ENCODE measurements around the gene MYH11.

DNA sequence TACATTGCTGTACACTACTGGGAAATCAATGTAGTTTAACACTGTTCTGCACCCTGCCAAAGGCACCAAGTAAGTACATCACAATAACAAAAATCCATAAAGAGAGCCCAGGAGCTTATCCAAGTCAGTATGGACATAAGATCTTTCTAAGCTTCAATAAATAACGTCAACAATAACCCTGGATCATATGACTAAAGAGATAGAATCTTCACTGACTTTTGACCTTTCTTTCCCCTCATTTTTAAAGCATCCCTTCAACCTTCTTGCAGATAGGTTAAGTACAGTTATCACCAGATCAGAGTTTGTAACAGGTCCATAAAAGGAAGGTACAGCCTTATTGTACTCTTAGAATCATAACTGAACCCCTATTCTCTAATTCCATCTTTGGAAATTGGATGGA is 29.2 kb upstream of the MYH11 start:
- no peak for TF ChIP-seq POLR2A (IDR thresholded peaks at IDR 0.05)
- TF ChIP-seq, protein P1, sequence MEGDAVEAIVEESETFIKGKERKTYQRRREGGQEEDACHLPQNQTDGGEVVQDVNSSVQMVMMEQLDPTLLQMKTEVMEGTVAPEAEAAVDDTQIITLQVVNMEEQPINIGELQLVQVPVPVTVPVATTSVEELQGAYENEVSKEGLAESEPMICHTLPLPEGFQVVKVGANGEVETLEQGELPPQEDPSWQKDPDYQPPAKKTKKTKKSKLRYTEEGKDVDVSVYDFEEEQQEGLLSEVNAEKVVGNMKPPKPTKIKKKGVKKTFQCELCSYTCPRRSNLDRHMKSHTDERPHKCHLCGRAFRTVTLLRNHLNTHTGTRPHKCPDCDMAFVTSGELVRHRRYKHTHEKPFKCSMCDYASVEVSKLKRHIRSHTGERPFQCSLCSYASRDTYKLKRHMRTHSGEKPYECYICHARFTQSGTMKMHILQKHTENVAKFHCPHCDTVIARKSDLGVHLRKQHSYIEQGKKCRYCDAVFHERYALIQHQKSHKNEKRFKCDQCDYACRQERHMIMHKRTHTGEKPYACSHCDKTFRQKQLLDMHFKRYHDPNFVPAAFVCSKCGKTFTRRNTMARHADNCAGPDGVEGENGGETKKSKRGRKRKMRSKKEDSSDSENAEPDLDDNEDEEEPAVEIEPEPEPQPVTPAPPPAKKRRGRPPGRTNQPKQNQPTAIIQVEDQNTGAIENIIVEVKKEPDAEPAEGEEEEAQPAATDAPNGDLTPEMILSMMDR (IDR thresholded peaks at IDR 0.05 in 4 of 5, conservative IDR thresholded peaks at IDR 0.05 in 1 of 5), result no peak

All from gastrocnemius medialis (tissue), 4 donors.